OCI-LY3 (cell line): ENCODE data around the gene BTD.

Source experiments
- CTCF ChIP-seq: fragments of 200-600, 300-600 bp; sonication (generic); IDR thresholded peaks from 2 replicates; pipeline ENCODE4 v1.5.1; 2014; ENCODE audit warnings: antibody characterized with exemption, low read length, low read depth
- EZH2phosphoT487 ChIP-seq: fragments of 200-600 bp; shearing (Covaris generic); IDR thresholded peaks from 2 replicates; pipeline ENCODE4 v1.6.1; 2018; ENCODE audit warnings: antibody characterized with exemption, mixed run types, low read depth

- TF ChIP-seq CTCF: no peak
- TF ChIP-seq EZH2phosphoT487: no peak
These were observed 32.4 kb downstream of the BTD start for GRCh38 chr3:15633766-15634598.
